ENCODE measurements around the gene KMT2B.

The KMT2B gene

GRCh38 chr19:35693835-35694599 lies 23.8 kb upstream of the KMT2B start:
- no peak overlapping the region; the same call in 1 of the 2 replicates for H3K27ac ChIP-seq

GRCh38 chr19:35695895-35696422 lies 21.8 kb upstream of the KMT2B start:
- Histone ChIP-seq H3K9me3 (ENCODE audit: severe bottlenecking) (peaks cover 2% of the 10 kb centered on the region), H3K27ac (no peak overlapping the region), H3K27me3 (ENCODE audit: insufficient read depth, low read depth, severe bottlenecking) (no peaks in the 10 kb centered on the region), H3K36me3 (no peaks in the 10 kb centered on the region), H3K4me3 (ENCODE audit: low read depth, low read length) (no peak overlapping the region)
- TF ChIP-seq CTCF (IDR thresholded peaks at IDR 0.05; ENCODE audit: low read depth, low read length) = no peak
- DNase-seq = no peak

More at GRCh38 chr19:35693835-35694599, 23.8 kb upstream of the KMT2B start:
- peak; percentile 92 for DNase-seq
- TF ChIP-seq CTCF (IDR thresholded peaks at IDR 0.05; ENCODE audit: low read depth, low read length) = peak; percentile 98
- Histone ChIP-seq H3K36me3 (no peaks in the 10 kb centered on the region), H3K9me3 (ENCODE audit: severe bottlenecking) (peaks cover 2% of the 10 kb centered on the region), H3K4me3 (ENCODE audit: low read depth, low read length) (no peak overlapping the region), H3K27me3 (ENCODE audit: insufficient read depth, low read depth, severe bottlenecking) (no peaks in the 10 kb centered on the region)

GRCh38 chr19:35696835-35697234 lies 21.0 kb upstream of the KMT2B start:
- H3K4me3 ChIP-seq (ENCODE audit: low read depth, low read length) = no peak overlapping the region
- no peaks in the 10 kb centered on the region for H3K36me3 ChIP-seq
- H3K27me3 ChIP-seq (ENCODE audit: insufficient read depth, low read depth, severe bottlenecking) = no peaks in the 10 kb centered on the region
- H3K27ac ChIP-seq = 0 out of 2 replicates have a peak overlapping the region, but pooled peaks have one; percentile 18
- peaks cover 2% of the 10 kb centered on the region for H3K9me3 ChIP-seq (ENCODE audit: severe bottlenecking)
- DNase-seq = no peak
- no peak for TF ChIP-seq CTCF (IDR thresholded peaks at IDR 0.05; ENCODE audit: low read depth, low read length)

- Histone ChIP-seq H3K9me3 (ENCODE audit: severe bottlenecking) (no peaks in the 10 kb centered on the region), H3K27ac (peak overlapping the region; percentile 54), H3K36me3 (no peaks in the 10 kb centered on the region), H3K27me3 (ENCODE audit: insufficient read depth, low read depth, severe bottlenecking) (no peaks in the 10 kb centered on the region), H3K4me3 (ENCODE audit: low read depth, low read length) (peak overlapping the region; percentile 65)
- peak; percentile 98 for DNase-seq
- no peak for TF ChIP-seq CTCF (IDR thresholded peaks at IDR 0.05; ENCODE audit: low read depth, low read length)
Measured at GRCh38 chr19:35702223-35703012, 15.4 kb upstream of the KMT2B start.

- TF ChIP-seq CTCF (IDR thresholded peaks at IDR 0.05; ENCODE audit: low read depth, low read length) = no peak
- DNase-seq = peak; percentile 86
- H3K27ac ChIP-seq = peak overlapping the region; percentile 53
- H3K9me3 ChIP-seq (ENCODE audit: severe bottlenecking) = no peaks in the 10 kb centered on the region
- no peaks in the 10 kb centered on the region for H3K36me3 ChIP-seq
- H3K27me3 ChIP-seq (ENCODE audit: insufficient read depth, low read depth, severe bottlenecking) = no peaks in the 10 kb centered on the region
- H3K4me3 ChIP-seq (ENCODE audit: low read depth, low read length) = peak overlapping the region; percentile 65
Measured at GRCh38 chr19:35703343-35703742, 14.5 kb upstream of the KMT2B start.

Measured in WERI-Rb-1 (cell line).